ENCODE data around the gene IER5. TPM values are rescaled to one million over a fixed set of nuclear protein-coding genes. Genes with fewer than 3 reads are reported as not detected.

The IER5 gene
- total RNA-seq, 1 experiment from 2014 or later: 18.2 TPM

- CTCF ChIA-PET: interaction anchor here (1.0 to 1.3 kb wide), 2 partner anchors 14 to 17 kb away, joined by 3 to 4 read pairs; no protein-coding TSS in a partner anchor
Observed at GRCh38 chr1:181122222-181122621, 33.7 kb downstream of the IER5 start.

GRCh38 chr1:181123173-181123572 is 34.7 kb downstream of the IER5 start:
- no peak for TF ChIP-seq FOXP4 (CRISPR knock-in tag; IDR thresholded peaks at IDR 0.05)
- H3K27ac Mint-ChIP-seq: no peak overlapping the region
- ChIA-PET CTCF (interaction anchor here (1.0 to 1.3 kb wide), 2 partner anchors 13 to 18 kb away, joined by 3 to 4 read pairs; no protein-coding TSS in a partner anchor), POLR2A (interaction anchor here (0.8 kb wide), 1 partner anchor 17 kb away, joined by 3 read pairs; no protein-coding TSS in a partner anchor)
- no peak overlapping the region for H3K4me3 Mint-ChIP-seq
- no peaks in the 10 kb centered on the region for H3K9me3 Mint-ChIP-seq
- DNase-seq (ENCODE audit: low spot score) (no peak), ATAC-seq (no peak)
- H3K27me3 Mint-ChIP-seq (ENCODE audit: low read depth): no peaks in the 10 kb centered on the region
- H3K4me1 Mint-ChIP-seq: peaks cover 20% of the 10 kb centered on the region
- H3K36me3 Mint-ChIP-seq: no peaks in the 10 kb centered on the region

More at GRCh38 chr1:181122222-181122621, 33.7 kb downstream of the IER5 start:
- Mint-ChIP-seq H3K27ac (no peak overlapping the region), H3K27me3 (ENCODE audit: low read depth) (no peaks in the 10 kb centered on the region), H3K4me3 (no peak overlapping the region), H3K9me3 (no peaks in the 10 kb centered on the region), H3K4me1 (peaks cover 25% of the 10 kb centered on the region), H3K36me3 (no peaks in the 10 kb centered on the region)
- ATAC-seq (no peak), DNase-seq (ENCODE audit: low spot score) (no peak)
- TF ChIP-seq ZNF425 (CRISPR knock-in tag; conservative IDR thresholded peaks at IDR 0.05): no peak
- TF ChIP-seq JAZF1 (CRISPR knock-in tag; IDR thresholded peaks at IDR 0.05): no peak
- TF ChIP-seq SMAD3 (CRISPR knock-in tag; IDR thresholded peaks at IDR 0.05; ENCODE audit: borderline replicate concordance): no peak
- TF ChIP-seq USF1 (CRISPR knock-in tag; IDR thresholded peaks at IDR 0.05): no peak
- no peak for TF ChIP-seq NR3C1 (CRISPR knock-in tag; conservative IDR thresholded peaks at IDR 0.05; ENCODE audit: low read depth)
- POLR2A ChIA-PET: no interaction called here

GRCh38 chr1:181124291-181124751 is 35.8 kb downstream of the IER5 start:
- POLR2A ChIA-PET: no interaction called here
- H3K36me3 Mint-ChIP-seq: no peaks in the 10 kb centered on the region
- H3K9me3 Mint-ChIP-seq: no peaks in the 10 kb centered on the region
- CTCF ChIA-PET: no interaction called here
- H3K27me3 Mint-ChIP-seq (ENCODE audit: low read depth): no peaks in the 10 kb centered on the region
- TF ChIP-seq AR (CRISPR knock-in tag; IDR thresholded peaks at IDR 0.05): no peak
- no peak for TF ChIP-seq SMAD3 (CRISPR knock-in tag; IDR thresholded peaks at IDR 0.05; ENCODE audit: borderline replicate concordance)
- TF ChIP-seq ZNF671 (CRISPR knock-in tag; IDR thresholded peaks at IDR 0.05): no peak
- TF ChIP-seq FOXK1 (CRISPR knock-in tag; IDR thresholded peaks at IDR 0.05): no peak
- TF ChIP-seq IRF1 (CRISPR knock-in tag; IDR thresholded peaks at IDR 0.05): no peak
- TF ChIP-seq ZNF263 (CRISPR knock-in tag; IDR thresholded peaks at IDR 0.05; ENCODE audit: low read depth): peak; percentile 66
- no peak for TF ChIP-seq OVOL2 (CRISPR knock-in tag; IDR thresholded peaks at IDR 0.05; ENCODE audit: borderline replicate concordance)
- TF ChIP-seq PRRX2 (CRISPR knock-in tag; IDR thresholded peaks at IDR 0.05): no peak
- TF ChIP-seq ZNF396 (CRISPR knock-in tag; IDR thresholded peaks at IDR 0.05; ENCODE audit: borderline replicate concordance): no peak
- H3K4me3 Mint-ChIP-seq: no peak overlapping the region
- peaks cover 29% of the 10 kb centered on the region for H3K4me1 Mint-ChIP-seq
- no peak for ATAC-seq
- DNase-seq (ENCODE audit: low spot score): no peak
- H3K27ac Mint-ChIP-seq: no peak overlapping the region
